SK-N-SH (cell line): ENCODE results near the gene DOCK8. TPM values are rescaled to one million over a fixed set of nuclear protein-coding genes. Genes with fewer than 3 reads are reported as not detected.

ENCODE experiments used
- CTCF ChIA-PET: fragments of 300-600, 350-600 bp; formaldehyde crosslinking; extraction: SDS; loops from one replicate; lab custom pipeline; 2021; lab: Yijun Ruan, JAX
- POLR2A ChIA-PET: fragments of 350-600 bp; sonication (Branson Sonifier 250); formaldehyde crosslinking; extraction: SDS; loops from one replicate; lab custom pipeline; 2020; ENCODE audit warnings: antibody characterized with exemption, inconsistent platforms; lab: Yijun Ruan, JAX
- DNase-seq: peaks from one replicate; pipeline ENCODE4 v3.0.0; 2012
- H2AFZ ChIP-seq: fragments of 200-600 bp; sonication (generic); 2 replicates; pipeline ENCODE4 v1.8.1; 2016; ENCODE audit warnings: antibody characterized with exemption, mild to moderate bottlenecking, low read depth
- H3F3A ChIP-seq: fragments of 200-600 bp; sonication (generic); replicated peaks from 2 replicates; pipeline ENCODE3; 2016; ENCODE audit warnings: antibody characterized with exemption, mild to moderate bottlenecking; ENCODE audit not compliant: insufficient read depth
- H3K27ac ChIP-seq, 2 experiments: fragments of 200-500 bp in 1 of 2; fragments of 200-600 bp in 1 of 2; sonication (Bioruptor generic) in 1 of 2; sonication (generic), shearing (Covaris generic) in 1 of 2; 2 replicates each; pipeline versions ENCODE4 v1.5.1 to v1.6.1; 2014 to 2016; ENCODE audit warnings: low read depth in 2 of 2, inconsistent platforms in 1 of 2, low read length in 1 of 2, mild to moderate bottlenecking in 1 of 2, mixed read lengths in 1 of 2
- H3K27me3 ChIP-seq: fragments of 200-600 bp; sonication (generic), shearing (Covaris generic); 2 replicates; pipeline ENCODE4 v1.6.1; 2016; ENCODE audit warnings: mixed run types; ENCODE audit not compliant: insufficient read depth
- H3K36me3 ChIP-seq, 2 experiments: fragments of 200-500 bp in 1 of 2; fragments of 200-600 bp in 1 of 2; sonication (Bioruptor generic) in 1 of 2; sonication (generic) in 1 of 2; replicated peaks in 1 of 2; 2 replicates each; pipeline versions ENCODE3 to v1.5.1; 2014 to 2016; ENCODE audit warnings: low read length in 1 of 2, mild to moderate bottlenecking in 1 of 2; ENCODE audit not compliant: insufficient read depth in 2 of 2, control insufficient read depth in 1 of 2
- H3K4me1 ChIP-seq, 2 experiments: fragments of 200-500 bp in 1 of 2; fragments of 200-600 bp in 1 of 2; sonication (Bioruptor generic) in 1 of 2; sonication (generic), shearing (Covaris generic) in 1 of 2; 2 replicates each; pipeline versions ENCODE4 v1.5.1 to v1.6.1; 2014 to 2016; ENCODE audit warnings: low read depth in 1 of 2, low read length in 1 of 2, mixed run types in 1 of 2; ENCODE audit not compliant: insufficient read depth in 2 of 2, control insufficient read depth in 1 of 2
- H3K4me2 ChIP-seq: fragments of 200-600 bp; sonication (generic), shearing (Covaris generic); 2 replicates; pipeline ENCODE4 v1.6.1; 2017; ENCODE audit warnings: mixed run types
- H3K4me3 ChIP-seq, 2 experiments: fragments of 200-500 bp in 1 of 2; fragments of 200-600 bp in 1 of 2; sonication (Bioruptor generic) in 1 of 2; sonication (generic), shearing (Covaris generic) in 1 of 2; 2 replicates each; pipeline versions ENCODE4 v1.5.1 to v1.8.1; 2014 to 2016; ENCODE audit warnings: low read depth in 2 of 2, inconsistent platforms in 1 of 2, low read length in 1 of 2, mild to moderate bottlenecking in 1 of 2, mixed read lengths in 1 of 2, moderate library complexity in 1 of 2
- H3K79me2 ChIP-seq: fragments of 200-600 bp; sonication (generic); 2 replicates; pipeline ENCODE4 v1.8.1; 2017; ENCODE audit warnings: mild to moderate bottlenecking; ENCODE audit not compliant: insufficient read depth
- H3K9ac ChIP-seq: fragments of 200-600 bp; sonication (generic); 2 replicates; pipeline ENCODE4 v1.6.1; 2017; ENCODE audit warnings: mixed run types
- H3K9me2 ChIP-seq: fragments of 200-600 bp; sonication (generic); 2 replicates; pipeline ENCODE4 v1.6.1; 2017; ENCODE audit warnings: mixed run types
- H3K9me3 ChIP-seq: fragments of 200-600 bp; sonication (generic); 2 replicates; pipeline ENCODE4 v1.6.1; 2017; ENCODE audit warnings: mixed run types, mild to moderate bottlenecking, moderate library complexity
- H4K20me1 ChIP-seq: fragments of 200-600 bp; sonication (generic); 2 replicates; pipeline ENCODE4 v1.6.1; 2017; ENCODE audit warnings: mild to moderate bottlenecking, mixed run types; ENCODE audit not compliant: insufficient read depth
- EP300 ChIP-seq, 2 experiments: IDR thresholded peaks; 2 replicates each; pipeline versions ENCODE4 v1.4.0 to v1.6.1; 2012; ENCODE audit warnings: borderline replicate concordance in 1 of 2, low read depth in 1 of 2, low read length in 1 of 2
- GABPA ChIP-seq: IDR thresholded peaks from 2 replicates; pipeline ENCODE4 v1.4.0; 2012; ENCODE audit warnings: low read depth, mild to moderate bottlenecking
- MEF2A ChIP-seq: IDR thresholded peaks from 2 replicates; pipeline ENCODE4 v1.4.0; 2012; ENCODE audit warnings: low read depth, borderline replicate concordance
- MXI1 ChIP-seq: IDR thresholded peaks from 2 replicates; pipeline ENCODE4 v1.6.1; 2012; ENCODE audit warnings: mild to moderate bottlenecking, low read depth, low read length, improper control_type of control experiment
- NRF1 ChIP-seq: IDR thresholded peaks from 2 replicates; pipeline ENCODE4 v1.6.1; 2012; ENCODE audit warnings: low read depth, mild to moderate bottlenecking, low read length
- POLR2AphosphoS5 ChIP-seq: IDR thresholded peaks from 2 replicates; pipeline ENCODE4 v1.6.1; 2012; ENCODE audit warnings: low read depth, low read length
- RFX5 ChIP-seq: IDR thresholded peaks from 2 replicates; pipeline ENCODE4 v1.6.1; 2012; ENCODE audit warnings: mild to moderate bottlenecking, improper control_type of control experiment, low read length
- RXRA ChIP-seq: IDR thresholded peaks from 2 replicates; pipeline ENCODE4 v1.4.0; 2012; ENCODE audit warnings: low read depth, mild to moderate bottlenecking, borderline replicate concordance
- SMC3 ChIP-seq: IDR thresholded peaks from 2 replicates; pipeline ENCODE4 v1.6.1; 2012; ENCODE audit warnings: low read depth, low read length, improper control_type of control experiment
- TAF1 ChIP-seq: IDR thresholded peaks from 2 replicates; pipeline ENCODE4 v1.6.1; 2012; ENCODE audit warnings: low read depth, mild to moderate bottlenecking, low read length, moderate library complexity, borderline replicate concordance
- TCF12 ChIP-seq: IDR thresholded peaks from 2 replicates; pipeline ENCODE4 v1.4.0; 2012
- WGBS: methylation state at CpG from one replicate; pipeline ENCODE4 v1.1.6; 2017; ENCODE audit warnings: low lambda C conversion rate; 5-methylcytosine and 5-hydroxymethylcytosine counted together
- polyA plus RNA-seq, 3 experiments: library from polyadenylated mRNA; depleted of rRNA; stranded (reverse); fragments of >200 nt; gene quantifications; 2 replicates each; pipeline ENCODE4 v1.2.3, GENCODE V29; 2012
- TF ChIP-seq, protein P1 (sequence below): fragments of 150-350 bp; IDR thresholded peaks from 2 replicates; pipeline ENCODE4 v1.6.1; 2017; ENCODE audit warnings: antibody characterized with exemption, low read length, low read depth, borderline replicate concordance
- TF ChIP-seq, protein P2 (sequence below): IDR thresholded peaks from 2 replicates; pipeline ENCODE4 v1.6.1; 2012; ENCODE audit warnings: mild to moderate bottlenecking, low read depth, low read length, moderate library complexity
- TF ChIP-seq, protein P3 (sequence below): IDR thresholded peaks from 2 replicates; pipeline ENCODE4 v1.4.0; 2012; ENCODE audit warnings: low read depth
- TF ChIP-seq, protein P4 (sequence below): fragments of 200-600 bp; sonication (generic); IDR thresholded peaks from 2 replicates; pipeline ENCODE4 v1.6.1; 2017; ENCODE audit warnings: antibody characterized with exemption, mild to moderate bottlenecking, moderate library complexity
- TF ChIP-seq, protein P5 (sequence below): IDR thresholded peaks from 2 replicates; pipeline ENCODE4 v1.4.0; 2012; ENCODE audit warnings: low read depth, borderline replicate concordance
- TF ChIP-seq, protein P6 (sequence below): IDR thresholded peaks from 2 replicates; pipeline ENCODE4; 2012
- TF ChIP-seq, protein P7 (sequence below): fragments of 150-350 bp; IDR thresholded peaks from 2 replicates; pipeline ENCODE4 v1.6.1; 2016; ENCODE audit warnings: mild to moderate bottlenecking, low read depth, low read length

The DOCK8 gene
- polyA plus RNA-seq, 1 of the 3 experiments (the other 2 are of a cell fraction) = not detected

DNA sequence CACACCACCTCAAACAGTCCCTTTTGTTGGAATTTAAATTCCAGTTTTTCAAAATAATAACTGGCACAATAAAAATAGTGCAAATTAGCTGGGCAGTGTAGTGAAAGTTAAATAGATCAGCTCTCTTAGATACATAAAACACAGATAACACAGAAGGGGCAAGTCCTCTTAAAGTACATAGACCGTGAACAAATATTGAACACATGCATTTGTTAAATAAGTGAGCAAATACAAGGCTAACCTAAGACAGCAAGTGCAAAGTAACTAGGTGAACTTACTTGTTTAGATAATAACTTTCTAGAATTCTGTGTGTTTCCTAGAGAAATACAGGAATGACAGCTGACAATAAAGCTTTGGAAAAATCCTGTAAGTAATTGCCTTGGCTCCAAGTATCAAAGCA is 280.1 kb downstream of the DOCK8 start:
- Histone ChIP-seq H3K4me3 (no peak overlapping the region), H2AFZ (no peak overlapping the region), H3K79me2 (no peaks in the 10 kb centered on the region), H3K9ac (no peak overlapping the region), H4K20me1 (no peaks in the 10 kb centered on the region), H3K27ac (no peak overlapping the region), H3K4me1 (no peaks in the 10 kb centered on the region), H3K4me2 (no peak overlapping the region), H3F3A (no peaks in the 10 kb centered on the region), H3K36me3 (no peaks in the 10 kb centered on the region), H3K9me2 (no peaks in the 10 kb centered on the region), H3K27me3 (peaks cover 29% of the 10 kb centered on the region; the same call in 1 of the 2 replicates), H3K9me3 (no peaks in the 10 kb centered on the region)
- no peak for DNase-seq
- 0% methylated on average over 1 of the region's 1 CpG for WGBS
- TF ChIP-seq SMC3 = no peak
- TF ChIP-seq, protein P1, sequence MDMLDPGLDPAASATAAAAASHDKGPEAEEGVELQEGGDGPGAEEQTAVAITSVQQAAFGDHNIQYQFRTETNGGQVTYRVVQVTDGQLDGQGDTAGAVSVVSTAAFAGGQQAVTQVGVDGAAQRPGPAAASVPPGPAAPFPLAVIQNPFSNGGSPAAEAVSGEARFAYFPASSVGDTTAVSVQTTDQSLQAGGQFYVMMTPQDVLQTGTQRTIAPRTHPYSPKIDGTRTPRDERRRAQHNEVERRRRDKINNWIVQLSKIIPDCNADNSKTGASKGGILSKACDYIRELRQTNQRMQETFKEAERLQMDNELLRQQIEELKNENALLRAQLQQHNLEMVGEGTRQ = no peak
- TF ChIP-seq, protein P2, sequence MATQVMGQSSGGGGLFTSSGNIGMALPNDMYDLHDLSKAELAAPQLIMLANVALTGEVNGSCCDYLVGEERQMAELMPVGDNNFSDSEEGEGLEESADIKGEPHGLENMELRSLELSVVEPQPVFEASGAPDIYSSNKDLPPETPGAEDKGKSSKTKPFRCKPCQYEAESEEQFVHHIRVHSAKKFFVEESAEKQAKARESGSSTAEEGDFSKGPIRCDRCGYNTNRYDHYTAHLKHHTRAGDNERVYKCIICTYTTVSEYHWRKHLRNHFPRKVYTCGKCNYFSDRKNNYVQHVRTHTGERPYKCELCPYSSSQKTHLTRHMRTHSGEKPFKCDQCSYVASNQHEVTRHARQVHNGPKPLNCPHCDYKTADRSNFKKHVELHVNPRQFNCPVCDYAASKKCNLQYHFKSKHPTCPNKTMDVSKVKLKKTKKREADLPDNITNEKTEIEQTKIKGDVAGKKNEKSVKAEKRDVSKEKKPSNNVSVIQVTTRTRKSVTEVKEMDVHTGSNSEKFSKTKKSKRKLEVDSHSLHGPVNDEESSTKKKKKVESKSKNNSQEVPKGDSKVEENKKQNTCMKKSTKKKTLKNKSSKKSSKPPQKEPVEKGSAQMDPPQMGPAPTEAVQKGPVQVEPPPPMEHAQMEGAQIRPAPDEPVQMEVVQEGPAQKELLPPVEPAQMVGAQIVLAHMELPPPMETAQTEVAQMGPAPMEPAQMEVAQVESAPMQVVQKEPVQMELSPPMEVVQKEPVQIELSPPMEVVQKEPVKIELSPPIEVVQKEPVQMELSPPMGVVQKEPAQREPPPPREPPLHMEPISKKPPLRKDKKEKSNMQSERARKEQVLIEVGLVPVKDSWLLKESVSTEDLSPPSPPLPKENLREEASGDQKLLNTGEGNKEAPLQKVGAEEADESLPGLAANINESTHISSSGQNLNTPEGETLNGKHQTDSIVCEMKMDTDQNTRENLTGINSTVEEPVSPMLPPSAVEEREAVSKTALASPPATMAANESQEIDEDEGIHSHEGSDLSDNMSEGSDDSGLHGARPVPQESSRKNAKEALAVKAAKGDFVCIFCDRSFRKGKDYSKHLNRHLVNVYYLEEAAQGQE = no peak
- no peak for TF ChIP-seq MXI1
- TF ChIP-seq MEF2A = no peak
- TF ChIP-seq POLR2AphosphoS5 = no peak
- ChIA-PET CTCF (no interaction called here), POLR2A (no interaction called here)

DNA sequence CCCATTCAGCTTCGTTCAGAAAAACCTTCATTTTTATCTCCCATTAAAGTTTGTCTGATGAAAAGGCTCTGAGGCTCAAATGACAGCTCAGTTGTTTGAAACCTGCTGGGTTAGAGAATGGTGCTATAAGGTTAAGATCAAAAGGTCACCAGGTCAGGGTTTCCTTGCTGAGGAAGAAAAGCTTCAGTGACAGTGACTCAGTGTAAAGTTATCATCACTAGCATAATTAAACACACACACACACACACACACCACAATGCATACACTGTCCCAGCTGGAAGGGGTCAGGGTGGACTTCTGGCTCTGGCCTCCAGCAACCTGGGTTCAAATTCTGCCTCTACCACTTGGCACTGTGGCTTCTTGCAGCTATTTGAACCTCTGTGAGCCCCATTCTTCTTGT is 281.1 kb downstream of the DOCK8 start:
- no peaks in the 10 kb centered on the region for H3K4me1 ChIP-seq
- no peaks in the 10 kb centered on the region for H3K36me3 ChIP-seq
- ChIA-PET POLR2A (no interaction called here), CTCF (no interaction called here)
- no peak overlapping the region for H3K9ac ChIP-seq
- H2AFZ ChIP-seq = no peak overlapping the region
- H3K27me3 ChIP-seq = peaks cover 29% of the 10 kb centered on the region; the same call in 1 of the 2 replicates
- 13% methylated on average over 1 of the region's 1 CpG for WGBS
- H3K79me2 ChIP-seq = no peaks in the 10 kb centered on the region
- no peak for DNase-seq
- no peaks in the 10 kb centered on the region for H4K20me1 ChIP-seq
- H3K9me3 ChIP-seq = no peaks in the 10 kb centered on the region
- no peak overlapping the region for H3K27ac ChIP-seq
- no peak overlapping the region for H3K4me2 ChIP-seq
- H3K9me2 ChIP-seq = no peaks in the 10 kb centered on the region
- no peaks in the 10 kb centered on the region for H3F3A ChIP-seq
- no peak overlapping the region for H3K4me3 ChIP-seq
- TF ChIP-seq TCF12 (no peak), GABPA (no peak), POLR2AphosphoS5 (no peak), RXRA (no peak), TAF1 (no peak), EP300 (IDR thresholded peaks at IDR 0.05; ENCODE audit: borderline replicate concordance in 1 of 2, low read depth in 1 of 2, low read length in 1 of 2) (no peak), NRF1 (no peak), RFX5 (no peak)
- TF ChIP-seq, protein P3, sequence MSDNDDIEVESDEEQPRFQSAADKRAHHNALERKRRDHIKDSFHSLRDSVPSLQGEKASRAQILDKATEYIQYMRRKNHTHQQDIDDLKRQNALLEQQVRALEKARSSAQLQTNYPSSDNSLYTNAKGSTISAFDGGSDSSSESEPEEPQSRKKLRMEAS = no peak
- TF ChIP-seq, protein P4, sequence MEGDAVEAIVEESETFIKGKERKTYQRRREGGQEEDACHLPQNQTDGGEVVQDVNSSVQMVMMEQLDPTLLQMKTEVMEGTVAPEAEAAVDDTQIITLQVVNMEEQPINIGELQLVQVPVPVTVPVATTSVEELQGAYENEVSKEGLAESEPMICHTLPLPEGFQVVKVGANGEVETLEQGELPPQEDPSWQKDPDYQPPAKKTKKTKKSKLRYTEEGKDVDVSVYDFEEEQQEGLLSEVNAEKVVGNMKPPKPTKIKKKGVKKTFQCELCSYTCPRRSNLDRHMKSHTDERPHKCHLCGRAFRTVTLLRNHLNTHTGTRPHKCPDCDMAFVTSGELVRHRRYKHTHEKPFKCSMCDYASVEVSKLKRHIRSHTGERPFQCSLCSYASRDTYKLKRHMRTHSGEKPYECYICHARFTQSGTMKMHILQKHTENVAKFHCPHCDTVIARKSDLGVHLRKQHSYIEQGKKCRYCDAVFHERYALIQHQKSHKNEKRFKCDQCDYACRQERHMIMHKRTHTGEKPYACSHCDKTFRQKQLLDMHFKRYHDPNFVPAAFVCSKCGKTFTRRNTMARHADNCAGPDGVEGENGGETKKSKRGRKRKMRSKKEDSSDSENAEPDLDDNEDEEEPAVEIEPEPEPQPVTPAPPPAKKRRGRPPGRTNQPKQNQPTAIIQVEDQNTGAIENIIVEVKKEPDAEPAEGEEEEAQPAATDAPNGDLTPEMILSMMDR = no peak
- TF ChIP-seq, protein P5, sequence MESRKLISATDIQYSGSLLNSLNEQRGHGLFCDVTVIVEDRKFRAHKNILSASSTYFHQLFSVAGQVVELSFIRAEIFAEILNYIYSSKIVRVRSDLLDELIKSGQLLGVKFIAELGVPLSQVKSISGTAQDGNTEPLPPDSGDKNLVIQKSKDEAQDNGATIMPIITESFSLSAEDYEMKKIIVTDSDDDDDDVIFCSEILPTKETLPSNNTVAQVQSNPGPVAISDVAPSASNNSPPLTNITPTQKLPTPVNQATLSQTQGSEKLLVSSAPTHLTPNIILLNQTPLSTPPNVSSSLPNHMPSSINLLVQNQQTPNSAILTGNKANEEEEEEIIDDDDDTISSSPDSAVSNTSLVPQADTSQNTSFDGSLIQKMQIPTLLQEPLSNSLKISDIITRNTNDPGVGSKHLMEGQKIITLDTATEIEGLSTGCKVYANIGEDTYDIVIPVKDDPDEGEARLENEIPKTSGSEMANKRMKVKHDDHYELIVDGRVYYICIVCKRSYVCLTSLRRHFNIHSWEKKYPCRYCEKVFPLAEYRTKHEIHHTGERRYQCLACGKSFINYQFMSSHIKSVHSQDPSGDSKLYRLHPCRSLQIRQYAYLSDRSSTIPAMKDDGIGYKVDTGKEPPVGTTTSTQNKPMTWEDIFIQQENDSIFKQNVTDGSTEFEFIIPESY = no peak
- TF ChIP-seq, protein P6, sequence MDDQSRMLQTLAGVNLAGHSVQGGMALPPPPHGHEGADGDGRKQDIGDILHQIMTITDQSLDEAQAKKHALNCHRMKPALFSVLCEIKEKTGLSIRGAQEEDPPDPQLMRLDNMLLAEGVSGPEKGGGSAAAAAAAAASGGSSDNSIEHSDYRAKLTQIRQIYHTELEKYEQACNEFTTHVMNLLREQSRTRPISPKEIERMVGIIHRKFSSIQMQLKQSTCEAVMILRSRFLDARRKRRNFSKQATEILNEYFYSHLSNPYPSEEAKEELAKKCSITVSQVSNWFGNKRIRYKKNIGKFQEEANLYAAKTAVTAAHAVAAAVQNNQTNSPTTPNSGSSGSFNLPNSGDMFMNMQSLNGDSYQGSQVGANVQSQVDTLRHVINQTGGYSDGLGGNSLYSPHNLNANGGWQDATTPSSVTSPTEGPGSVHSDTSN = no peak
- TF ChIP-seq, protein P7, sequence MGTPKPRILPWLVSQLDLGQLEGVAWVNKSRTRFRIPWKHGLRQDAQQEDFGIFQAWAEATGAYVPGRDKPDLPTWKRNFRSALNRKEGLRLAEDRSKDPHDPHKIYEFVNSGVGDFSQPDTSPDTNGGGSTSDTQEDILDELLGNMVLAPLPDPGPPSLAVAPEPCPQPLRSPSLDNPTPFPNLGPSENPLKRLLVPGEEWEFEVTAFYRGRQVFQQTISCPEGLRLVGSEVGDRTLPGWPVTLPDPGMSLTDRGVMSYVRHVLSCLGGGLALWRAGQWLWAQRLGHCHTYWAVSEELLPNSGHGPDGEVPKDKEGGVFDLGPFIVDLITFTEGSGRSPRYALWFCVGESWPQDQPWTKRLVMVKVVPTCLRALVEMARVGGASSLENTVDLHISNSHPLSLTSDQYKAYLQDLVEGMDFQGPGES = no peak
